Frontal cortex (tissue), 4 donors: ENCODE measurements around the gene TRABD2B. TPM values are rescaled to one million over a fixed set of nuclear protein-coding genes. Genes with fewer than 3 reads are reported as not detected.
"Not testable (repeated sequence)": the region's sequence is repeated elsewhere in the genome, so short reads cannot be mapped to it uniquely, and the experiment has no call there.

ENCODE experiments used
- DNase-seq, 2 donors: peaks; one replicate each; pipeline ENCODE4 v3.0.0; 2012; ENCODE audit warnings: low spot score in 2 of 2
- FAIRE-seq: peaks from 2 replicates; lab custom pipeline; 2012; peaks lifted over from hg19 to GRCh38; lab: Jason Lieb, UNC
- total RNA-seq: library from RNA; depleted of rRNA; stranded (reverse); fragments of >200 nt; gene quantifications from one replicate; pipeline ENCODE4 v1.2.3, GENCODE V29; 2014
- donor health status: control.
- donor health status: control.
- donor health status: control.

Gene TRABD2B
- total RNA-seq, 1 donor from 2014 or later, result under 0.01 TPM

DNA sequence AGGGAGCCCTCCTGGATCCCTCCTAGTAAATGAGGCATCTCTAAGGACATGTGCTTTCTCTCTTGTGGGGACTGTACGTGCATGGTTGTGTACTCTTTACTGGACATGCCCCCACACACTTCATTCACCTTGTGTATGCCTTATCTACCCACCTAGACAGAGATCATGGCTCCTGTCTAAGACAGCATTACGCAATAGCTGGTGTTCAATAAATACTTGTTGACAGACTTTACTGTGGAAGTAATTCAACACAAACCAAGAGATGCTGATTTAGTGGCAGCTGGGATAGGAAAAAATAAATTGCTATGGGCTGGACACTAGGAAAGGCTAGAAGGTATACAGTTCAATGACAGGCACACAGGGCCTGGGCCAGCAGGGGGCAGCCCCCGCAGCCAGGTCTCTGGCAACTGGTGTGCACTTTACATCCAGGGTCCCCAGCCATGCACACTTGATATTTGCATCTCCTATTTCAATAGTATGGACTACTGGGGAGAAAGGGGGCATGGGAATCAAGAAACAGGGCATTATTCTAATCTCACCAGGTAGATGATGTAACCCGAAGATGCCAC lies 24.2 kb downstream of the TRABD2B start:
- no peak for DNase-seq
- FAIRE-seq, result no peak

DNA sequence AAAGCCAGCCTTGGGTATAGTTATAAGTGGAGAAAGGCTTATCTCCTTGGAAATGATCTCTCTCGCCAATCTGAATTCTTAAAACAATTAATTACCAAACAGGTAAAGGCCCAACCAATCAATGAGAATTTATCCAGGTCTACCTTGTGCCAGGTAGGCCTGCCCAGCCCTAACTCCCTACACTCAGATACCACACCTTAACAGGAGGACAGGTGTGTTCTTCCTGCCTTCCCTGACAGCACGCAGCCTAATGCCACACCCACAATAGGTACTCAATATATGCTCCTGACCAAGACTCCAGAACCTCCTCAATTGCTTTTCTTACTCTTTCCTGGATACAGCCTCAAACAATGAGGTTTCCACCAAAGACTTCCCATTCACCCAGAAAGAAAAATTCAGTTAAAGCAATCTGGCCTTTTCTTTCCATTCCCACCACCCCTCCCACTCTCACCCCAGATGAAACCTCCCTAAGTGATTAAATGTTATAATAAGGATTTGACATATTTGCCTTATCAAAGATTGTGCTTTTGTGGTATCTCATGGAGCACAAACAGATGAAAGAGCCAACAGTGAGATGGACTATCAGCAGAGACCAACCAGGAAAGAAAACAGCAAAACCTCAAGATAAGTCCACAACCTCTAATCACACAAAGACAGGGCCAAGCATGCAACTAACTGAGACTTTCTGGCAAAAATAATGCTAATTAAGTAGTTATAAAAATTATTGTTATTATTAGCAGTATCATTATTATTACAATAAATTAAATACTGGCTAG lies 25.6 kb downstream of the TRABD2B start:
- DNase-seq, result no peak
- FAIRE-seq, result no peak

DNA sequence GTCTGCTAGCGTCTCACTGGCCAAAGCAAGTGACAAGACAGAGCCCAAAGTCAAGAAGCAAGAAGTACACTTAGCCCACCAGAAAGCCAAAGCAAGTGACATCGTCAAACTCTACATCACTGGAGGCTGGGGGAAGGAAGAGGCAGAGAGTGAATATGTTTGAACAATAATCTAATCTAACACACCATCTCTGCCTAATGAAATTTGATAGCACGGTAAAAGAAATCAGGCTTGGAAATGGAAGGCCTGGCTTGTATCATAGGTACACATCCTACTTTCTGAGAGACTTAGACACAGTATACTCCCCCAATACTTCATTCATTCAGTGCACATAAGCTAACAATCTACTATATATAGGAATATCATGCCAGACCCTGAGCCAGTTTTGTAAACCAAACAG lies 26.3 kb downstream of the TRABD2B start:
- FAIRE-seq, result no peak
- DNase-seq, result no peak

DNA sequence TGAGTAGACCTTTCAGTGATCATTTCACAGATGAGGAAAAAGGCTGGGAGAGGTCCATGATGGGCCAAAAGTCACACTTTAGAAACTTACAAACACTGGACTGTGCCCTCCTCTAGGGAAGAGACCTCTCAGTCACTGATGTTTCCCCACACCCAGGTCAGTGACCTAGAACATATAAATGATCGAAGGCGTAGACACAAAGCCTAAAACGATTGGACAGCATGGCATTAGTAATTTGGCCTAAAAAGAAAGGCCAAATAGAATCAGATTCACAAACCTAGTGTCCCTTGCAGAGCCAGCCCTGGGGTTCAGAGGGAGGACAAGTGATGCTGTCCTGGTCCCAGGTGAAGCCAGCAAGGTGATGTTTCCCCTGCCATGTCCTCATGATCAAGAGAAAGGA lies 27.7 kb downstream of the TRABD2B start:
- no peak for FAIRE-seq
- DNase-seq, result no peak

DNA sequence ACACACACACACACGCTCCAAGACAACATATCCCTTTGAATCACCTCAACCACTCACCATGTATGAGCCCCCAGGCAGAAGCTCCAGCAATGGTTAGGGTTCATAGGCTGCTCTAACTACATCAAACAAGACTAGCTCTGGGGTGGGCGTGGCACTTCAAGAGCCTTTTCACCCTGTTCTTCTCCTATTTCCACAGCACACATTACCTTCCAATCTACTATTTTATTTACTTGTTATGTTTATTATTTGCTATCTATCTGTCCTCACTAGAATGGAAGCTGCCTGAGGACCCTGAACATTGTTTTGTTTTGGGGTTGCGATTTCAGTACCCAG lies 28.7 kb downstream of the TRABD2B start:
- no peak for FAIRE-seq

DNA sequence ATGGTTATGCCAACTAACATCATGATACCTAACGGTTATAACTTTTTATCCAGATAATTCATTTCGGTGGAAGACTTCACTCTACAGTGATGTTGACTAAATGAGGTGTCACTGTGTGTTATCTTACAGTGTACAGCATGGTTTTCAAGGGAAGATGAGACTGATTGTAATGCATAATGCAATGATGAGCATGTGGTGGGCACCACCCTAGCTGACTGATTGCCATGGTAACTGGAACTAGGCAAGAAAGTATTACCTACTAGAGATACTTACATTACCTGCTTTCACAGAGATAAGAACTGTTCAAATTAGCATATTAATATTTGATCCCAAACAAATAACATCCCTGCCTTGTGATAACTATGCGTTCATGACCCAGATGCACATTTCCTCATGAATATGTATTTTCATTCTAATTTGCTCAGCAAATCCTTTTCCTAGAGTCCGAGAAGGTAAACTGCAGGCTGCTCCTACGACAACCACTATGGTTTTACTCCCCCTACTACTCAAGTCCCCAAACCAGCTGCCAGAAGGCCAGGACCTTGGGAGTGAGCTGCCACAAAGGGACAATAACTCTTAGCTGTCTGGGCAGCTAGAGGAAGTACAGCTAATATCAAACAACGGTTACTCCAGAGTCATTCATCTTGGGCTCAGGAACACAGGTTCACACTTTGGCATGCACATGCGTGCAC lies 29.2 kb downstream of the TRABD2B start:
- DNase-seq, result no peak
- no peak for FAIRE-seq

More for the DNA sequence above, 28.7 kb downstream of the TRABD2B start:
- no peak for DNase-seq

DNA sequence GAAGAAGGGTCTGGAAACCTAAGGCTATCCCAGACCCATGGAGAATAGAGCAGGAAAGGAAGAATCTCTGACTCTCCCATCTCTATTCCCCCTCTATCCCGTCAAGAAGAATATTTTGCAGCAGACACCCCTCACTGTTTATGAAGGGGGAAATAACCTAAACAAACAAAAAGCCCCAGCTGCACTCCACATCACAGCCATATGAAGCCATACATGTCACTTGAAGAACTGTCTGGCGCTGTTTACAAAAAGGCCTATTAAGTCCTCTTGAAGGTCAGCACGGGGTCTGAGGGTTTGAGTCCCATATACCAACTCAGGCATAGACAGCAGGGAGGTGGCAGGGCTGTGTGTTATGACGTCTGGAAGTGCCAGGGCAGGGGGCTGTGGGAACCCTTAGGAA lies 31.4 kb downstream of the TRABD2B start:
- DNase-seq (no peak), FAIRE-seq (no peak)

DNA sequence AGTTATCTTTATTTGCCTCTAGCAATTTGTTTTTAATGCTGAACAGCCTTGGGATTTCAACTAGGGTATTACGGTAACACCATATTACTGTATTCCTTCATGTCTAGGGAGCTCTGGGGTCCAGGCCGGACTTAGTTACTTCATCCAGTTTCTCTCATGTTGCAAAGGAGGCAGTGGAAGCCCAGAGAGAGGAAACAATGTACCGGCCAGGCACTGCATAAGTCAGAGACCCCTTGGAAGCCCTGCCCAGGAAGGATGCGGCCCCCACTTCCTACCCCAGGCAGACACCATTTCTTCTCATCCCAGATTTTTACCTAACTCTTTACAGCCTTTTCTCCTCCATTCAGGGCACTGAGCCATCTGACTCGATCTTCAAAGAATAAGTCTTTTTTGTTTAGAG lies 32.5 kb downstream of the TRABD2B start:
- DNase-seq, result no peak
- FAIRE-seq, result no peak

DNA sequence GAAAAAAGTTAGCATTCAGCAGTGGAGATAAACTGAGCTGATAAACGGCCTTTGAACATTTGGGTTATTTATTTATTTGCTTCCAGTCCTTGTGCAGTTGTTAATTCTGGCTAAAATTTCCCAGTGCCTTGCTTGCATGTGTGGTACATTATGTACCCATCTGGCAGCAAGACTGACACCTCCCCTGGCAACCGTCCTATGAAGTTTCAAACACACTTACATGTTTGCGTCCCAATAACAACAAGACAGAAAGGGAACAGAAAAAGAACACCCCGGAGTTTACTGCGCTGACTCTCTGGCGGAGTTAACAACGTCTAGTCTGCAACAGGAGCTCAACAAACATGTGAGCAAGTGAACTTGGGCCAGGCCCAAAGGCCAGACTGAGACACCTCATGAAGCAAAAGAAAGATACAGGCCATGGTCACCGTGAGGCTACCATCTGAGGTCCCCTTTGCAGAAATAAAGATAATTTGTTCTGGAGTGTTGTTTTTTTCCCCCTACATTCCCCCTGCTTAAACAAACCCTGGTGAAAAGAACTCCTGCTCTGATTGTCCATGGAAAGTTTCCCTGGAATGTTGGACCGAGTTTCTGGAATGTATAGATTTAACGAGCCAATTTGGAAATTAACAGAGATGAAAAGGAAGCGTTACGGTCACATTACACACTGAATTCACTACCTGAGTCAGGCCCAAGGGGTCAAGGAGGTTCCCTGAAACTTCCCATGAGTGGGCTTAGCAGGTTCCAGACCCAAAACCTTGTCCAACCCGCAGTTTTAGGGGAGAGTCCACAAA lies 33.4 kb downstream of the TRABD2B start:
- DNase-seq (no peak), FAIRE-seq (no peak)

DNA sequence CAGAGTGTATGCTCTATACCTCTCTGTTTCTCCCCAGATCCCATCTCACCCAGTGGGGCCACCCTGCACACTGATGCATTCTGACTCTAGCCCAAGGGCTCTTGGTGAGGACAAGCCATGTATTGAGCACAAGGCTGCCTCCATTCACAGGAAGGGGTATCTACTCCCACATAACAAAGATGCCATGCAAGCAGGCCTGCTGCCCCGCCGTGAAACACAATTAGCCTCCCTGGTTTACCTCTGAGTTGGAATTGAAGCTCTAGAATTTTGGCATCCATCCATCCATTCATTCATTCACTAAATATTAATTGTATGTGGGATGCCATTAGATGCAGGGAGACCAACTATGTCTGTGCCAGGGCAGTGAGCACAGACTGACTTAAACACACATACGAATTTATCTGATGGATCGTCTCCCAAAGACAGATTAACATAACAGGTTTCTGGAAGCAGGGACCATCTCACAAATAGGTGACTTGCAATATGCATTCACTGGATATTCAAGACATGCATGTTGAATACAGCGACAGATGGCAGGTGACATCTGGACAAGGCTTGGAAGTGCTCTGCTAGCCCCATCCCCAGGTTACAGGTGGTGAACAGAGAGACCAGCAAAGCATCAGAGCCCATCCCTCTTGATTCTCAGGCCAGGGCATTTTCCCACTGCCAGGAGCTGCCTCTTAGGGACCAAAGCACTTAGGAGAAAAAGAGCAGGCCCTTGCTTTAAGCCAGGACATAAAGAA lies 34.3 kb downstream of the TRABD2B start:
- DNase-seq (no peak), FAIRE-seq (no peak)

DNA sequence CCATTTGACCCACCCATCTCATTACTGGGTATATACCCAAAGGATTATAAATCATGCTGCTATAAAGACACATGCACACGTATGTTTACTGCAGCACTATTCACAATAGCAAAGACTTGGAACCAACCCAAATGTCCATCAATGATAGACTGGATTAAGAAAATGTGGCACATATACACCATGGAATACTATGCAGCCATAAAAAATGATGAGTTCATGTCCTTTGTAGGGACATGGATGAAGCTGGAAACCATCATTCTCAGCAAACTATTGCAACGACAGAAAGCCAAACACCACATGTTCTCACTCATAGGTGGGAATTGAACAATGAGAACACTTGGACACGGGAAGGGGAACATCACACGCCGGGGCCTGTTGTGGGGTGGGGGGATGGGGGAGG lies 35.4 kb downstream of the TRABD2B start:
- not testable (repeated sequence) for FAIRE-seq, DNase-seq

DNA sequence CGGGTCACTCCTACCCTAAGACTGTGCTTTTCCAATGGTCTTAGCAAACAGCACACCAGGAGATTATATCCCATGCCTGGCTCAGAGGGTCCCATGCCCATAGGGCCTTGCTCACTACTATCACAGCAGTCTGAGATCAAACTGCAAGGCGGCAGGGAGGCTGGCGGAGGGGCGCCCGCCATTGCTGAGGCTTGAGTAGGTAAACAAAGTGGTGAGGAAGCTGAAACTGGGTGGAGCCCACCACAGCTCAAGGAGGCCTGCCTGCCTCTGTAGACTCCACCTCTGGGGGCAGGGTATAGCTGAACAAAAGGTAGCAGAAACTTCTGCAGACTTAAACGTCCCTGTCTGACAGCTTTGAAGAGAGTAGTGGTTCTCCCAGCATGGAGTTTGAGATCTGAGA lies 40.7 kb downstream of the TRABD2B start:
- not testable (repeated sequence) for DNase-seq, FAIRE-seq

DNA sequence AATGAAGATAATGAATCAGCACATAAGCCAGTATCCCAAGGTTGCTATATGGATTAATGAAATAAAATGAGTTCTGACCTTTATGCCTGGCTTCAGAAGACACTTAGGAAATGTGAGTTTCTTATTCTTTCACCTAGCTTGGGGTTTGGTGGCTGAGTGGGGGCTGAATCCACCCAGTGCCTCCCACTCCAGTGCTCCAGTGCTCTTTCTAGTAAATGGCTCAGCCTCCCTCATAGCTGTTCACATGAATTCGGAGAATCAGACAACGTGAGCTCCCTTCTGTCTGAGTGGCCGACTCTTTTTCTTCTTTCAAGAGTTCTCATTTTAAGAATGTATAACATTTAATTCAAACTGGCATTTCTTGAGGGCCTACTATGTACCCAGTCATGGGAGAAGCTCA lies 43.5 kb downstream of the TRABD2B start:
- FAIRE-seq (no peak), DNase-seq (no peak)

DNA sequence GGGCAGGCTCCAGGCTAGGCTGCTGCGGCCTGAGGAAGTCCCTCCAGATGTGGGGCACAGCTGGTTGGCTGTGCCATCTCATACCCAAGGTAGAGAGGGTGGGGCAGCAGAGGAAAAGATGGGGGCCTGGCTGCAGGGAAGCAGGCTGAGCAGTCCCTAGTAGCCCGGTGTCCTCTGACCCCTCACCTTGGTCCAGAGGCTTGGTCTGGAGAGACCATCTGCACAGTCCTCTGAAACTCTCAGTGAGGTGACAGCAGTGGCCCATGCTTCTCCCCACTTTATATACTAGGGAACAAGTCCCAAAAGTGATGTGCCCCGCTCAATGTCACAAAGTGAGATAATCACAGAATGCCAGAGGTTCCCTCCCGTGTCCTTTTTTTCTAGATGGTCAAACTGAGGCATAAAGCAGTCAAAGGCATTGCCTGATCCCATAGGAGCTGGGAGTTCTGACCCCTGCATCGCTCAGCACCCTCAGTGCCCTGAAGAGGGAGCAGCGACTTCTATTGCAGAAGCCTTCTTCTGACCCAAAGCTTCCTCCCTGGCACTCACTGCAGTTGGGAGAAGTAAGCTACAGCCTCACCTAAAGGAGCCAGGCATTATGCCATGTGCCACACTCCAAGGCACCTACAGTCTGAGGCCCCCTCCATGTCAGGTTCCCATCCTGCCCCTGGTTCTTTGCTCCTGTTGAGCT lies 45.5 kb downstream of the TRABD2B start:
- no peak for DNase-seq
- FAIRE-seq, result no peak

DNA sequence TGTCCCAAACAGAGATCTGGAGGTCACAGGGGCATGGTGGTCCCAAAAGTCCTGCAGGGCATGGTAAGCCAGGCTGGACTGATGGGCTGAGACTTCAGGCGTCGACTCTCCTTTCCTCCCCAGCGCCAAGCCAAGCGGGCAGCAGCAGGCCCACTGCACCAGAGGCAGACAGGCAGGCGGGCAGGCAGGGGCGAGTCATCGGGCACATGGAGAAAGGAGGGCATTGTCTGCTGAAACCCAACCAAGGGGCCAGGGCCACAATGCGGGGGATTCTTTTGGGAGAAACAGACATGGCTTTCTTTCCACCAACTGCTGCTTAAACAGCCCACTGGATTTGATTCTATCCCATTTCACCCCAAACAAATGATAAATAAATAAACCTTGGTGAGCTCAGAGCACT lies 46.2 kb downstream of the TRABD2B start:
- FAIRE-seq (no peak), DNase-seq (peak; percentile 25 to 26)

DNA sequence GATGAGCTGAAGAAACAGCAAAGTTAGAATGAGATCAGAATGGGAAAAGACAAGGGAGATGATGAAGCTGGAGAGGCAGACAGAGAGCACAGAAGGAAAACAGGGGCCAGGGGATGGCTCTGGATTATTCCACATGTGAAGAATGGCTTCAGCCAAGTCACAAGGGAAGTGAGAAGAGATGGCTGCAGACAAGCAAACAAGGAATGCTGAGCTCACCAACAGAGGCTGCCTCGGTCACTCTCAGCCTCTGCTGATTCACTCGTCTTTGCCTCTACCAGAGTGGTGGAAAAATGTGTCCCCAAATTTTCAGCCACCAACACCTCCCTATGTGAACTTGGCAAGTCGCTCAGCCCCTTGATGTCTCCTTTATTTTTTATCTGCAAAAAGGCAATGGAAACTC lies 46.7 kb downstream of the TRABD2B start:
- FAIRE-seq (no peak), DNase-seq (no peak)

DNA sequence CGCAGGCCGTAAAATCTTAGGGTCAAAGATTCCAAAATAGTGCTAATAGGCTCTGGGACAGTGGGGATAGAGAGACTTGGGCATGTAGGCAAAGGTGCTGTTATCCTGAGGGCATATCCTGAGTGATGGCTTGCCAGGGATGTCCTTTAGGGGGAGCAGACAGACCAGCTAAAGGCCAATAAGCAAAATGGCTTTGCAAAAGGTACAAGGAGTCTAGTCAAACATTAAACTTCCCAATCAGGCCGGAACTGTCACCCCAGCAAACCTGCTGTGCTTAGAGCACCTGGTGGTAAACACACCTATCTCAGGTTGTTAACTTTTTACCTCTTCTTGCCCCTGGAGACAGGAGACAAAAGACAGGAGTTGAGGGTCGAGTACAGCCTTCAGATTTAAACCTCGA lies 49.1 kb downstream of the TRABD2B start:
- no peak for DNase-seq
- no peak for FAIRE-seq

DNA sequence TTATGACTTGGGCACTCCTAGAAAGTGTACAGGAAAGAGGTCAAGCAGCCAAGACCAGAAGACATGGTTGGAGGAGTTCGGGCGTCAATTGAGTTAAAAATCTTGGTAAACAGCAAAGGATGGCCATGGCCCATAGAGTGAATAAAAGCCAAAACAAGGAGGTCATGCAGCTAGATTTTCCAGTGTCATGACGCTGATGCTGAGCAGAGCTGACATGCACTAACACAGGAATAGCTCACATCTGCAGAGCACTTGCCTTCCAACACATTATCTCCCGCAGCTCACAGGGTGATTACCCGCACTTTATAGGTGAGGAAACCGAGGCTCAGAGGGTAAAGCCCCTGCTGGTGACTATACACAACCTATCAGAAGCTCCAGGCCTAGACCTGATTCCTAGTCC lies 49.7 kb downstream of the TRABD2B start:
- FAIRE-seq, result no peak
- DNase-seq, result no peak

DNA sequence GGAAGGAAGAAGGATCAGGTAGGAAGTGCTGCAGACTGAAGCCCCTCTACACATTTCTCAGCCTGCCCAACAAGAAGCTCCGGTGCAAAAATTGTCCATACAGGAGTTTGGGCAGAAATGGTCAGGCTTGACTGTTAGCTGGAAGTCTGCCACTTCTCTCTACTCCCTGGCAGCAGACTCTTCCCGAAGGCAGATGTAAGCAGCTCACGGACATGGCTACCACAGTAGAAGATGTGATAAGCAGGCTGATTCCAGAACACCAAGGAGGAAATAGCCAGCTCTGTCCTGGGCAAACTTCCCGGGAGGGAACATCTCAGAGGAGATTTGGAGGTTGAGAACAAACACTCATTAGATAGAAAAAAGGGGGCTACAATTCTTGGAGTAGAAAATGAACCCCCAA lies 52.6 kb downstream of the TRABD2B start:
- DNase-seq (no peak), FAIRE-seq (no peak)
